AG04450 (cell line): ENCODE data around the gene TRIM71. TPM values are rescaled to one million over a fixed set of nuclear protein-coding genes. Genes with fewer than 3 reads are reported as not detected.

ENCODE experiments used
- CTCF ChIA-PET: fragments of 300-600, 350-600 bp; formaldehyde crosslinking; extraction: SDS; loops from one replicate; lab custom pipeline; 2022; ENCODE audit warnings: antibody characterized with exemption, inconsistent platforms; lab: Charles Lee
- POLR2A ChIA-PET: fragments of 350-600 bp; formaldehyde crosslinking; extraction: SDS; loops from one replicate; lab custom pipeline; 2021; ENCODE audit warnings: antibody characterized with exemption, inconsistent platforms; lab: Yijun Ruan, JAX
- DNase-seq: peaks from one replicate; pipeline ENCODE4 v3.0.0-alpha.2; 2011; ENCODE audit warnings: low read depth, low spot score
- H3K27ac ChIP-seq: one replicate; pipeline ENCODE4 v1.5.1; 2012; ENCODE audit warnings: low read depth, low read length, control low read depth
- H3K27me3 ChIP-seq: one replicate; pipeline ENCODE4 v1.6.0; 2012; ENCODE audit warnings: low read length; ENCODE audit not compliant: control insufficient read depth, insufficient read depth
- H3K4me3 ChIP-seq: 2 replicates; pipeline ENCODE4 v1.5.1; 2011; ENCODE audit warnings: mild to moderate bottlenecking, low read depth, low read length, control low read depth
- H3K9me3 ChIP-seq: 2 replicates; pipeline ENCODE4 v1.5.1; 2012; ENCODE audit warnings: low read length; ENCODE audit not compliant: control insufficient read depth, insufficient read depth
- polyA plus RNA-seq: library from polyadenylated mRNA; depleted of rRNA; stranded (reverse); fragments of >200 nt; gene quantifications from 2 replicates; pipeline ENCODE4 v1.2.3, GENCODE V29; 2011; rRNA removed
- TF ChIP-seq, protein P1 (sequence below): IDR thresholded peaks from 2 replicates; pipeline ENCODE4 v1.5.1; 2011; ENCODE audit warnings: low read depth, low read length, control low read depth, inconsistent platforms

TRIM71 gene
- polyA plus RNA-seq, 1 experiment: not detected

- ChIA-PET CTCF (interaction anchor here (0.6 to 8.3 kb wide), 19 partner anchors 10 to 840 kb away, joined by 3 to 181 read pairs (median 5); partner anchors contain the start of gene CRTAP), POLR2A (no interaction called here)
Measured at GRCh38 chr3:32946973-32947788, 129.4 kb downstream of the TRIM71 start.

More at GRCh38 chr3:32946973-32947788, 129.4 kb downstream of the TRIM71 start:
- Histone ChIP-seq H3K27ac (no peak overlapping the region), H3K4me3 (no peak overlapping the region), H3K27me3 (peaks cover 9% of the 10 kb centered on the region), H3K9me3 (no peaks in the 10 kb centered on the region)
- TF ChIP-seq, protein P1, sequence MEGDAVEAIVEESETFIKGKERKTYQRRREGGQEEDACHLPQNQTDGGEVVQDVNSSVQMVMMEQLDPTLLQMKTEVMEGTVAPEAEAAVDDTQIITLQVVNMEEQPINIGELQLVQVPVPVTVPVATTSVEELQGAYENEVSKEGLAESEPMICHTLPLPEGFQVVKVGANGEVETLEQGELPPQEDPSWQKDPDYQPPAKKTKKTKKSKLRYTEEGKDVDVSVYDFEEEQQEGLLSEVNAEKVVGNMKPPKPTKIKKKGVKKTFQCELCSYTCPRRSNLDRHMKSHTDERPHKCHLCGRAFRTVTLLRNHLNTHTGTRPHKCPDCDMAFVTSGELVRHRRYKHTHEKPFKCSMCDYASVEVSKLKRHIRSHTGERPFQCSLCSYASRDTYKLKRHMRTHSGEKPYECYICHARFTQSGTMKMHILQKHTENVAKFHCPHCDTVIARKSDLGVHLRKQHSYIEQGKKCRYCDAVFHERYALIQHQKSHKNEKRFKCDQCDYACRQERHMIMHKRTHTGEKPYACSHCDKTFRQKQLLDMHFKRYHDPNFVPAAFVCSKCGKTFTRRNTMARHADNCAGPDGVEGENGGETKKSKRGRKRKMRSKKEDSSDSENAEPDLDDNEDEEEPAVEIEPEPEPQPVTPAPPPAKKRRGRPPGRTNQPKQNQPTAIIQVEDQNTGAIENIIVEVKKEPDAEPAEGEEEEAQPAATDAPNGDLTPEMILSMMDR: no peak
- DNase-seq: no peak

Other genes starting within 250 kb of the TRIM71 start
- gene DYNC1LI1, start 247.1 kb upstream of the TRIM71 start, polyA plus RNA-seq: 33.2 and 53.4 TPM in 2 replicates
- 19.2 and 22.9 TPM in 2 replicates for gene CNOT10, start 132.8 kb upstream of the TRIM71 start, polyA plus RNA-seq
- not detected in 2 replicates for gene CCR4, start 133.6 kb downstream of the TRIM71 start, polyA plus RNA-seq